Calu3 (cell line): ENCODE results near the gene TACC3. TPM values are rescaled to one million over a fixed set of nuclear protein-coding genes. Genes with fewer than 3 reads are reported as not detected.

ENCODE experiments used
- BruUV-seq: library from RNA; stranded (reverse); fragments of 400-500 nt; replicated peaks from 2 replicates; lab custom pipeline; 2021; lab: Mats Ljungman, UMichigan
- CTCF ChIA-PET: fragments of 300-600 bp; sonication (Branson Sonifier 250); formaldehyde crosslinking; loops from one replicate; lab custom pipeline; 2022; ENCODE audit warnings: antibody characterized with exemption; lab: Charles Lee
- DNase-seq: peaks from one replicate; pipeline ENCODE4 v3.0.0; 2022
- H3K27ac Mint-ChIP-seq: one replicate; pipeline ENCODE4 v1.8.0; 2022; ENCODE audit warnings: mixed read lengths; ENCODE audit not compliant: unreplicated experiment
- H3K27me3 Mint-ChIP-seq: one replicate; pipeline ENCODE4 v1.8.0; 2022; ENCODE audit warnings: mixed read lengths; ENCODE audit not compliant: unreplicated experiment
- H3K36me3 Mint-ChIP-seq: one replicate; pipeline ENCODE4 v1.8.0; 2022; ENCODE audit warnings: mild to moderate bottlenecking, moderate library complexity, mixed read lengths; ENCODE audit not compliant: insufficient read depth, unreplicated experiment
- H3K4me1 Mint-ChIP-seq: one replicate; pipeline ENCODE4 v1.8.0; 2022; ENCODE audit warnings: mild to moderate bottlenecking, low read depth, mixed read lengths; ENCODE audit not compliant: unreplicated experiment
- H3K4me3 Mint-ChIP-seq: one replicate; pipeline ENCODE4 v1.8.0; 2022; ENCODE audit warnings: mild to moderate bottlenecking, low read depth, moderate library complexity, mixed read lengths; ENCODE audit not compliant: unreplicated experiment
- H3K9me3 Mint-ChIP-seq: one replicate; pipeline ENCODE4 v1.8.0; 2022; ENCODE audit warnings: low read depth, mixed read lengths; ENCODE audit not compliant: unreplicated experiment
- CTCF ChIP-seq: fragments of 200-600 bp; IDR thresholded peaks from one replicate; pipeline ENCODE4 v1.8.0; 2022; ENCODE audit warnings: antibody characterized with exemption; ENCODE audit not compliant: unreplicated experiment
- intact Hi-C: fragments of 100-400 bp; cut with micrococcal nuclease; formaldehyde crosslinking; loops from one replicate; pipeline ENCODE4 v1.10.0; 2022; ENCODE audit not compliant: unreplicated experiment
- total RNA-seq: library from RNA; stranded (reverse); gene quantifications from 2 replicates; pipeline ENCODE4 v1.2.3, GENCODE V29; 2022

Gene TACC3
- total RNA-seq, 1 experiment from 2014 or later: 95.9 TPM

- no peaks in the 10 kb centered on the region for H3K9me3 Mint-ChIP-seq
- H3K4me1 Mint-ChIP-seq: no peaks in the 10 kb centered on the region
- DNase-seq: no peak
- H3K27ac Mint-ChIP-seq: no peak overlapping the region
- no peaks in the 10 kb centered on the region for H3K27me3 Mint-ChIP-seq
- no peaks in the 10 kb centered on the region for H3K36me3 Mint-ChIP-seq
- intact Hi-C loops: no loop called here
- CTCF ChIA-PET: no interaction called here
- H3K4me3 Mint-ChIP-seq: no peak overlapping the region
- TF ChIP-seq CTCF: no peak
- BruUV-seq: no TSS peak
These were observed 66.2 kb downstream of the TACC3 start for GRCh38 chr4:1787411-1788077.

- intact Hi-C loops: no loop called here
- no TSS peak for BruUV-seq
- Mint-ChIP-seq H3K36me3 (no peaks in the 10 kb centered on the region), H3K27ac (no peak overlapping the region), H3K9me3 (no peaks in the 10 kb centered on the region), H3K4me3 (no peak overlapping the region), H3K4me1 (no peaks in the 10 kb centered on the region), H3K27me3 (no peaks in the 10 kb centered on the region)
- no peak for DNase-seq
- CTCF ChIA-PET: interaction anchor here (0.6 kb wide), 1 partner anchor 432 kb away, joined by 3 read pairs; no protein-coding TSS in a partner anchor
- no peak for TF ChIP-seq CTCF
These were observed 67.1 kb downstream of the TACC3 start for GRCh38 chr4:1788254-1788973.

GRCh38 chr4:1789552-1789951 is 68.2 kb downstream of the TACC3 start:
- Mint-ChIP-seq H3K36me3 (no peaks in the 10 kb centered on the region), H3K27me3 (no peaks in the 10 kb centered on the region), H3K9me3 (no peaks in the 10 kb centered on the region), H3K4me3 (no peak overlapping the region), H3K4me1 (no peaks in the 10 kb centered on the region), H3K27ac (no peak overlapping the region)
- no TSS peak for BruUV-seq
- TF ChIP-seq CTCF: no peak
- no peak for DNase-seq
- intact Hi-C loops: no loop called here
- CTCF ChIA-PET: no interaction called here

- no peak for TF ChIP-seq CTCF
- Mint-ChIP-seq H3K4me3 (no peak overlapping the region), H3K36me3 (no peaks in the 10 kb centered on the region), H3K4me1 (no peaks in the 10 kb centered on the region), H3K27ac (no peak overlapping the region), H3K9me3 (no peaks in the 10 kb centered on the region), H3K27me3 (no peaks in the 10 kb centered on the region)
- no TSS peak for BruUV-seq
- DNase-seq: no peak
- CTCF ChIA-PET: no interaction called here
- intact Hi-C loops: no loop called here
These were observed 68.7 kb downstream of the TACC3 start for GRCh38 chr4:1790005-1790404.
